Epithelial cell of esophagus (primary cell): ENCODE data around the gene TRMT13.

Experiments used
- DNase-seq: peaks from one replicate; pipeline ENCODE4 v3.0.0; 2010; ENCODE audit warnings: low read depth
- H3K4me3 ChIP-seq: 2 replicates; pipeline ENCODE4 v1.5.1; 2011; ENCODE audit warnings: mild to moderate bottlenecking, low read length, control low read depth
- CTCF ChIP-seq: IDR thresholded peaks from 2 replicates; pipeline ENCODE4 v1.5.1; 2011; ENCODE audit warnings: low read depth, mild to moderate bottlenecking, low read length, control low read depth, inconsistent platforms; ENCODE audit not compliant: insufficient read depth; ENCODE audit errors: missing control alignments

TRMT13 gene

GRCh38 chr1:100107696-100108095, 25.3 kb upstream of the TRMT13 start:
- DNase-seq, result no peak
- H3K4me3 ChIP-seq, result no peak overlapping the region
- no peak for TF ChIP-seq CTCF

GRCh38 chr1:100109554-100110066, 23.4 kb upstream of the TRMT13 start:
- DNase-seq, result no peak
- no peak overlapping the region for H3K4me3 ChIP-seq
- no peak for TF ChIP-seq CTCF

GRCh38 chr1:100115524-100115923, 17.4 kb upstream of the TRMT13 start:
- DNase-seq, result no peak
- no peak for TF ChIP-seq CTCF
- no peak overlapping the region for H3K4me3 ChIP-seq

- TF ChIP-seq CTCF, result no peak
- no peak overlapping the region for H3K4me3 ChIP-seq
- no peak for DNase-seq
These were observed 10.8 kb upstream of the TRMT13 start for GRCh38 chr1:100122177-100122576.

- DNase-seq, result no peak
- TF ChIP-seq CTCF, result no peak
- no peak overlapping the region for H3K4me3 ChIP-seq
These were observed 5.7 kb upstream of the TRMT13 start for GRCh38 chr1:100127226-100127625.

GRCh38 chr1:100130552-100131077, 2.3 kb upstream of the TRMT13 start:
- H3K4me3 ChIP-seq, result no peak overlapping the region
- peak; percentile 49 for DNase-seq
- TF ChIP-seq CTCF, result no peak

- DNase-seq, result no peak
- TF ChIP-seq CTCF, result no peak
- peak overlapping the region; percentile 86 for H3K4me3 ChIP-seq
These were observed 1.3 kb upstream of the TRMT13 start for GRCh38 chr1:100131623-100132022.
